DND-41 (cell line): ENCODE data around the gene RHOT1.
A peak's percentile ranks its signal among the peaks of the same experiment; 100 is the strongest.
"Not testable (repeated sequence)": the region's sequence is repeated elsewhere in the genome, so short reads cannot be mapped to it uniquely, and the experiment has no call there.

ENCODE experiments used
- ATAC-seq: fragments of 200-7000 bp; cut with Tn5 transposase; 3 replicates; pipeline ENCODE4 v1.9.1; 2021; ENCODE audit warnings: low read depth; ENCODE audit not compliant: insufficient read depth
- DNase-seq: peaks from one replicate; pipeline ENCODE4 v3.0.0-alpha.2; 2020
- H2AFZ ChIP-seq: 2 replicates; pipeline ENCODE4 v1.6.0; 2012; ENCODE audit warnings: low read depth, low read length
- H3K27ac ChIP-seq: 2 replicates; pipeline ENCODE4 v1.5.1; 2012; ENCODE audit warnings: low read length, inconsistent platforms
- H3K27me3 ChIP-seq: fragments of 200-600 bp; sonication (generic); 2 replicates; pipeline ENCODE4 v1.6.0; 2012; ENCODE audit warnings: low read length, mild to moderate bottlenecking, inconsistent platforms; ENCODE audit not compliant: insufficient read depth, poor library complexity
- H3K36me3 ChIP-seq: 2 replicates; pipeline ENCODE4 v1.5.1; 2012; ENCODE audit warnings: low read length, inconsistent platforms; ENCODE audit not compliant: insufficient read depth
- H3K4me1 ChIP-seq: 2 replicates; pipeline ENCODE4 v1.5.1; 2012; ENCODE audit warnings: mild to moderate bottlenecking, low read length; ENCODE audit not compliant: insufficient read depth
- H3K4me2 ChIP-seq: 2 replicates; pipeline ENCODE4 v1.6.0; 2012; ENCODE audit warnings: mild to moderate bottlenecking, moderate library complexity, low read length, inconsistent platforms; ENCODE audit not compliant: insufficient read depth
- H3K4me3 ChIP-seq, 2 experiments: fragments of 200-600 bp in 1 of 2; shearing (Covaris generic) in 1 of 2; 2 replicates each; pipeline ENCODE4 v1.5.1; 2012 to 2016; ENCODE audit warnings: inconsistent platforms in 2 of 2, low read length in 2 of 2, mild to moderate bottlenecking in 2 of 2, low read depth in 1 of 2, moderate library complexity in 1 of 2
- H3K79me2 ChIP-seq: 2 replicates; pipeline ENCODE4 v1.6.0; 2012; ENCODE audit warnings: low read length, inconsistent platforms; ENCODE audit not compliant: insufficient read depth
- H3K9ac ChIP-seq: 2 replicates; pipeline ENCODE4 v1.6.0; 2012; ENCODE audit warnings: low read depth, mild to moderate bottlenecking, inconsistent platforms, low read length, moderate library complexity
- H3K9me3 ChIP-seq: 2 replicates; pipeline ENCODE4 v1.5.1; 2012; ENCODE audit warnings: low read length, moderate library complexity, mild to moderate bottlenecking, inconsistent platforms; ENCODE audit not compliant: insufficient read depth, severe bottlenecking
- H4K20me1 ChIP-seq: 2 replicates; pipeline ENCODE4 v1.6.0; 2012; ENCODE audit warnings: low read length; ENCODE audit not compliant: insufficient read depth
- EZH2 ChIP-seq: IDR thresholded peaks from 3 replicates; pipeline ENCODE4 v1.6.1; 2012; ENCODE audit warnings: borderline replicate concordance, low read depth, mild to moderate bottlenecking, moderate library complexity, low read length, inconsistent platforms; ENCODE audit not compliant: severe bottlenecking
- TF ChIP-seq, protein P1 (sequence below): IDR thresholded peaks from 2 replicates; pipeline ENCODE4 v1.5.1; 2012; ENCODE audit warnings: borderline replicate concordance, low read length, moderate library complexity, mild to moderate bottlenecking; ENCODE audit not compliant: poor library complexity, severe bottlenecking; ENCODE audit errors: extremely low read depth

RHOT1 gene

DNA sequence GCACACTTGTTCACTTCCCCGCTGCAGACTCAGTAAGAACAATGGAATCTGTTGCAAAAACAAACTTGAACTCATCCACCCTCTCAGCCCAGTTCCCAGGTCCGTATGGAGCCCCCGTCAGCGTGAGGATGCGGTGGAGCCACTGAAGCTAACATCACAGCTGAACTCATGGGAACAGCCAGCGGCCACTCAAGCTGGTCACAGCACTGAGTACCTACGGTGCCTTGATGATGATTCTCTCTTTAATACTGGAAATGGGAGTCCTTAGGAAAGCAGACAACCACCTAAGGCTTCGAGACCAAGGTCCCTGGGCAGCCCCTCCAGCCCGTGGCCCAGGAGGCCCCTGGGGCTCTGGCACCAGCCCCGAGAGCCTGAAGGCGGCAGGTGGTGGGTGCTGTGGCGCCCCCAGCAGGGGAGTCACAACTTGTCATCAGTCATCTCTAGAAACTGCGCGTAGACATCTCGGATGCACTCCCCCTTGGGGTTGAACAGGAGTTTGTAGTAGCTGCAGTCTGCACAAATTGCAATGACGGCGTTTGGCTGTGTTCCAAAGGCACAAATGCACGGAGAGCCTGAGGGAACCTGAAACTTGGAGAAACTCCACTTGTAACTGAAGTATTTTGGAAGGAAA is 31.0 kb upstream of the RHOT1 start:
- Histone ChIP-seq H3K27ac (no peak overlapping the region), H2AFZ (no peak overlapping the region), H4K20me1 (no peaks in the 10 kb centered on the region), H3K79me2 (no peaks in the 10 kb centered on the region), H3K36me3 (no peaks in the 10 kb centered on the region), H3K27me3 (no peaks in the 10 kb centered on the region), H3K9me3 (no peaks in the 10 kb centered on the region), H3K9ac (no peak overlapping the region), H3K4me1 (no peaks in the 10 kb centered on the region), H3K4me3 (no peak overlapping the region), H3K4me2 (no peak overlapping the region)
- DNase-seq (peak; percentile 18), ATAC-seq (0 out of 3 replicates have a peak, but pooled peaks have one; percentile 31)
- no peak for TF ChIP-seq EZH2
- TF ChIP-seq, protein P1, sequence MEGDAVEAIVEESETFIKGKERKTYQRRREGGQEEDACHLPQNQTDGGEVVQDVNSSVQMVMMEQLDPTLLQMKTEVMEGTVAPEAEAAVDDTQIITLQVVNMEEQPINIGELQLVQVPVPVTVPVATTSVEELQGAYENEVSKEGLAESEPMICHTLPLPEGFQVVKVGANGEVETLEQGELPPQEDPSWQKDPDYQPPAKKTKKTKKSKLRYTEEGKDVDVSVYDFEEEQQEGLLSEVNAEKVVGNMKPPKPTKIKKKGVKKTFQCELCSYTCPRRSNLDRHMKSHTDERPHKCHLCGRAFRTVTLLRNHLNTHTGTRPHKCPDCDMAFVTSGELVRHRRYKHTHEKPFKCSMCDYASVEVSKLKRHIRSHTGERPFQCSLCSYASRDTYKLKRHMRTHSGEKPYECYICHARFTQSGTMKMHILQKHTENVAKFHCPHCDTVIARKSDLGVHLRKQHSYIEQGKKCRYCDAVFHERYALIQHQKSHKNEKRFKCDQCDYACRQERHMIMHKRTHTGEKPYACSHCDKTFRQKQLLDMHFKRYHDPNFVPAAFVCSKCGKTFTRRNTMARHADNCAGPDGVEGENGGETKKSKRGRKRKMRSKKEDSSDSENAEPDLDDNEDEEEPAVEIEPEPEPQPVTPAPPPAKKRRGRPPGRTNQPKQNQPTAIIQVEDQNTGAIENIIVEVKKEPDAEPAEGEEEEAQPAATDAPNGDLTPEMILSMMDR = peak; percentile 27

DNA sequence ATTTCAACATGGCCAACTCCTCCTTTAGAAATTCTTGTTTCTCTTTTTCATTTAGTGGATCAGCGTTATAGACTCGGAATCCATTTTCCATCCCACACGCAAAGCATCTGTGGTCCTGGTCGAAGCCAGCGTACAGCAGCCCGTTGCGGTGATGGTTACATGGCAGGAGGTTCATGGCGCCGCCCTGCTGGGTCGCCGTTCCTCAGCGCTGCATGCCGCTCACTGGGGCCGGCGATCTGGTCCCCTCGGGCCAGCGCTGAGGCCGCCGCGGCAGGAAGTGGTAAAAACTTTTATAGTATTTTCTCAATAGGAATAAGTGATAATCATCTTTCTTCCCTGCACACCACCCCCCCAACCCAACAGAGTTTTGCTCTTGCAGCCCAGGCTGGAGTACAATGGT is 29.9 kb upstream of the RHOT1 start:
- DNase-seq (no peak), ATAC-seq (no peak)
- H3K4me1 ChIP-seq = no peaks in the 10 kb centered on the region
- H3K27me3 ChIP-seq = no peaks in the 10 kb centered on the region
- no peaks in the 10 kb centered on the region for H3K9me3 ChIP-seq
- H3K79me2 ChIP-seq = no peaks in the 10 kb centered on the region
- H3K27ac ChIP-seq = no peak overlapping the region
- no peak overlapping the region for H3K4me2 ChIP-seq
- no peak overlapping the region for H2AFZ ChIP-seq
- no peak overlapping the region for H3K9ac ChIP-seq
- no peaks in the 10 kb centered on the region for H3K36me3 ChIP-seq
- no peak overlapping the region for H3K4me3 ChIP-seq
- TF ChIP-seq EZH2 = no peak
- TF ChIP-seq, protein P1 = peak; percentile 12
- no peaks in the 10 kb centered on the region for H4K20me1 ChIP-seq

DNA sequence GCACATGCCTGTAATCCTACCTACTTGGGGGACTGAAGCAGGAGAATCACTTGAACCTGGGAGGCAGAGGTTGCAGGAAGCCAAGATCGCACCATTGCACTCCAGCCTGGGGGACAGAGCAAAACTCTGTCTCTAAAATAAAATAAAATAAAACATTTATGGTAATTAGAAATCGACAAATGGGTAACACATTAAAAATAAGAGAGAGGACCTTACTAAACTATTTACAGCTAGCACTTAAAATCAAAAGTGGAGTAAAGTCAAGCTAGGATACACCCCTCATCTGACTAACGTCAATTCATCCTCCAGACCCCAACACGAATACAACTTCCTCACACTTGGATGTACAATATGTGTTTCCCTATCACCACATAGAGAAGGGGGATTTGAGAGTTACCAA is 27.8 kb upstream of the RHOT1 start:
- Histone ChIP-seq H3K79me2 (no peaks in the 10 kb centered on the region), H3K4me1 (no peaks in the 10 kb centered on the region), H3K27ac (no peak overlapping the region), H3K27me3 (no peaks in the 10 kb centered on the region), H3K4me2 (no peak overlapping the region), H3K9me3 (no peaks in the 10 kb centered on the region), H3K9ac (no peak overlapping the region), H2AFZ (no peak overlapping the region), H4K20me1 (no peaks in the 10 kb centered on the region), H3K4me3 (no peak overlapping the region), H3K36me3 (no peaks in the 10 kb centered on the region)
- no peak for DNase-seq
- ATAC-seq = no peak
- TF ChIP-seq EZH2 = no peak
- TF ChIP-seq, protein P1 = no peak

DNA sequence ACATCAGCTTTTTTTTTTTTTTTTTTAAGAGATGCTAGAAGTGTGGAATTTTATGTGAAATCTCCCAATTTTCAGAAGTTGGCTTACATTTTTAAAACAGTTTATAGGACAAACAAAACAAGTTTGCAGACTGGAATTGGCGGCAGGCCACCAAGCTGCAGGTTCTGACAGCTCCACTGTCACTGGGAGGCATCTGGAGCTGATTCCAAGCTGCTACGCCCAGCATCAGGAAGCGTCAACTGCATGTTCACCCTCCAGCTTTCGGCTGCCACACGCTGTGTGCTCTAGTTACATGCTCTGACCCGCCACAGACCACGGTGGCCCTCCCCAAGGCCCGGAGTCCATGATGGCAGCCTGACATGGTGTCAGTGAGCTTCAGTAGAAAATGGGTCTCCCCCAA is 26.8 kb upstream of the RHOT1 start:
- not testable (repeated sequence) for H3K4me1 ChIP-seq, DNase-seq, H3K36me3 ChIP-seq, ATAC-seq, H2AFZ ChIP-seq, H3K27ac ChIP-seq, H3K4me2 ChIP-seq, H4K20me1 ChIP-seq, H3K9ac ChIP-seq, H3K4me3 ChIP-seq, H3K9me3 ChIP-seq, H3K27me3 ChIP-seq, H3K79me2 ChIP-seq
